ENCODE results near the gene NFASC.

Gene NFASC

DNA sequence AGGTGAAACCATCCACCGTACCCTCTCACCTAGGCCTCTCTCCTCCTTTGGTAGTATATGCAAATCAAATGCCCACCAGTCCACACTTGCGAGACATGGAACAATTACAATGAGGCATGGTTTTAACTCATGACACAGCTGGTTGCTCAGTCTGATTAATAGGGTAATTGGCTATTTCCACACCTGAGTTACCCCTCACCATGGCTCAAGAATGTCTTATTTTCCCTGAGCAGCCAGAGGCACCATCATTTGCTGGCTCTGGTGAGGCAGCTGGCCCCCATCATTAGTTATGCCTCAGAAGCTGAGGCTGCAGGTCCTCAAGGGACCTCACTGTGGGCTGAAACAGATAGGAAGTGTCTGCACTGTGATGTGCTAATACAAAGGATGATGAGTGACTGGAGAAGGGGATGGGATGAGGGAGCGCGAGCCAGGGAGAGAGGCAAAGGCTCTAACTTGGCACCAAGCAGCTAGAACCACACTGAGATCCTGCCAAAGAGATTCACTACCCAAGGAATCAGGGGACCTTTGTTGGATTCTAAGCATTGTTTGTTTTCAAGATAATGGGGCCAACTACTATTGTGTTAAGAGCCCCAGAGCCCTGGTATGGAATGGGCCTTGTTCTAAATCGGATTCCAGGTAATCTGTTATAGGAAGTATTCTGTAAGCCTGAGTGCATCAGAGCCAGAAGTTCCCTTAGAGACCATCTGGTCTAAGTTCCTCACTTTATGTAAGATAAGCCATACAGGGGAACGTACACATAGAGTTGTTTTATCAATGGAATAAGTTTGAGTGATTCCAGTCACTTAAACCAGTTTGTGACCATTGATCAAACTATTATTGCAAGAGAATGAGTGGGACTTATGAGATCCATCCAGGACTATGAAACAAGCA lies 92.3 kb downstream of the NFASC start:
- no peak for DNase-seq

DNA sequence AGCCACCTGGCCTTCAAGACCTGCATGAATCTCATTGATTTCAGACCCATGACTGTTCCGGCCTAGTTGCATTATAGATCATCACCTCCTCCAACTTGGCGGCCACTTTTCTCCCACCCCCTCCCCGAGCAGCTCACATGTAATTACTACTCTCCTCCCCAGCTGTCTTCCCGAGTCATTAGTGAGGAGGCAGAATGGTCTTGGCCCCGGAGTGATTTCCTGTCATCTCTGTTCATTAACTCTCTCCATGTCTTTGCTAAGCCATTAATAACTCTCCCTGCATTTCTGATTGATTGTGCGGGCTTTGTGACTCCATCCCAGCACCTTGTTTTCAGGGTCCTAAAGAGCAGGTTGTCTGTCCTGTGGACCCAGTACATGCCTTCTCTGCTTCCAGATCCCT lies 96.8 kb downstream of the NFASC start:
- DNase-seq = no peak

DNA sequence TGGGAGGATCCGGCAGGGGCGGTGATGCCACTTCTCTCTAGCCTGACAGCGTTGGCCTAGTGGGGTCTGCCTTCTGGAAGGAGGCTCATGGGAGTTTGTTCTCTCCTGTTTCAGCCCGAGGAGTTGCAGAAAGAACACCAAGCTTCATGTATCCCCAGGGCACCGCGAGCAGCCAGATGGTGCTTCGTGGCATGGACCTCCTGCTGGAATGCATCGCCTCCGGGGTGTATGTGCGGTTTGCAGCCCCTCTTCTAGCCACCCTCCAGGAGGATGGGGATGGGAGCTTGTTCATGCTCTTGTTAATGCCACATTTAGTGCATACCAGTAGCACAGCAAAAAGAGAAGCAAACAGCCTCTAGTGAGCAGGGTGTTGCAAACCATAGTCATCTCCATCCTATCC lies 97.5 kb downstream of the NFASC start:
- DNase-seq = no peak

DNA sequence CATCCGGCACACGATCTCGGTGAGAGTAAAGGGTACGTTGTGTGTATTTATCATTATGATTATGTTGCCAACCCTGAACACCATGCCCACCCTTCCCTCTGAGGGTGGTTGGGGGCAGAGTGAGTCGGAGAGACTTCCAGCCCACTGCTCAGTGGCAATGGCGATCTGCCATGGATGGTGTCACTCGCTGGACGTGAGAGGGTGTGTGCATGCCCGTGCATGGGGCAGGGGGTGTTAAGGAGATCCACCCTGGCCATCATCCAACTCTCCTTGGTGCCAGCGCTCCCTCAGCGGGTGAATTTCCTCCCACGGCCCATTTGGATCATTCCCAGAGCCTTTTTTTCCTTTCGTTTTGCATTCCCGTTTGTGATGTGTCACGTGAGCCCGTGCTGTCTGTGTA lies 98.3 kb downstream of the NFASC start:
- no peak for DNase-seq

DNA sequence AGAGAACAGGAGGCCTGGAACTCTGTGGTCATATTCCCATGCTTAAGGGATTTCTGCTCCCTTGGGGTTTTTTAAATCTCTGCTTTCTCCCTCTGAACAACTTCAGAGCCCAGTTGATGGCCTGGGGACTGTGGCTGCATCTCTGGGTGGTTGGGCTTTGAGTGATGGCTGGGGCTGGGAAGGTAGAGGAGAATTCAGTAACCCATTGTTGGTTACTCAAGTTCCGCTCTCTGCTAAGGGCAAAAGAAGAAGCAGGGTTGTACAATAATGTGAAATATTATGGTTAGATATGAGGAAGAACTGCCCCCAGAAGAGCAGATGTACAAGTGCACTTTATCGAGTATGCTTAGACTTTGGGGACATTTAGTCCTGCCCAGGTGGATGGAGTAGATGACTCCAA lies 100.3 kb downstream of the NFASC start:
- DNase-seq = no peak

DNA sequence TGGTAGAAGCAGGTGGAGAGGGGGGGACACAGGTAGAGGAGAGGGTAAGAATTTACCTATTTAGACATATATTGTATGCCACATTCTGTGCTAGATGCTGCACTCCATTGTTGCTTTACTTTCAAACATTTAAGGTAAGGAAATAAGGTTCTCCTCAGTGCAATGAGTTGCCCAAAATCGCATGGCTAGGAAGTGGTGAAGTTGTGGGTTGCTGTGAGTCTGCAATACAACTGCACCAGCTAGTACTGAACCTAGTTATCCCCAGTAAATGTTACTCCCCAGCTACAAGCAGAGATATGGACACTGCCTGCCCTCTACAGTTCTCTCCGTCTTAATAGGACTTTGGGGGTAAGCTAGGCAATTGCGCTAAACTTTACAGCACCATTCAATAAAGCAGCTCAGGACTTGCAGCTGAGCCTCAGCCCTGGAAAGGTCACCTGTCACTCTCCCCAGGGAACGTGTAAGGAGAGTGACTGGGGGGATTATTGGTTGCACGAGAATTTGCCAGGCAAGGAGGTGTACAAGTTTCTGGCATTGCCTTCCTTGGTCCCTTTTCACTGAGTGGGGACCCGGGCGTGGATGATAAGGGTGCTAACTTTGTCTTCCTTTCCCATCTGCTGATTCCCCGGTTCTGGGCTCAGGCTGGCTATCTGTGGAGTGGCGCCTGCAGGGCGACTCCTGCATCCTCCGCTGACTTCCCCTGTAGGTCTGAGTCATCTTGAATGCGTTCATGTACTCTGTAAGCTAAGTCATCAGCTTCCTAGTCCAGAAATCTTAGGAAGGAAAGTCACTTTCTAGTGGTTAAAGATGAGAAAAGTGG lies 101.1 kb downstream of the NFASC start:
- no peak for DNase-seq

DNA sequence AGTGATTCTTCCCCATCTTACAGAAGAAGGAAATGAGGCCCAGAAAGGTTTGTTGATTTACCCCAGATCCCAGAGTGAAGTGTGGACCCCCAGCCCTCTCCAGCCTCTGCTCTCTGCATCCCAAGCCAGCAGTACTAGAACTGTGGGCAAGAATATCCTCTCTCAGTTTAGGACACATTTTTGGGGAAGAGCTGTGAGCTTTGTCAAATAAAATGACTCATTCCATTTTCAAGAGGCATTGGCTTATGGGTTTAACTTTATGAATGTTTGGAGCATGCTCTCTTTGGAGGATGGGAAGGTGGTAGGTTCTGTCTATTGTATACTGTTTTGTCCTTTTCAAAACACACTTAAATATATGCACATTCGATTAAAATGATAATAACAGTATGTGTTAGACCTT lies 101.8 kb downstream of the NFASC start:
- no peak for DNase-seq

DNA sequence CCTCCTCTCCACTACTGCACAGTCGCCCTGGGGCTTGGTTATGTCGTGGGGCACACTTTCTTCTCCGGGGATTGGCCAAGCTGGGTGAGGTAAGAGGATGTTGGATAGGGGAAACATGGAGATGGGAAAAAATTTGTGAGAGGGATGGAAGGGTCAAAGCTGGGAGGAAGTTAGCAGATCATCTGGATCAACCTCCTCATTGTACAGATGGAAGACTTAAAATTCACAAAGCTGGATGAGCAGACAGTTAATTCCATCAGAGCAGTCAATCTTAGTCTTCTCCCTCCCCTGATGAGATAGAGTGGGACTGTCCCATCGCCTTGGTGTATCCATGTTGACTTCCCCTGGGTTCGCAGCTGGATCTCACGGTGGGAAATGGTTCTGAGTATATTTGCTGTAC lies 102.8 kb downstream of the NFASC start:
- no peak for DNase-seq

DNA sequence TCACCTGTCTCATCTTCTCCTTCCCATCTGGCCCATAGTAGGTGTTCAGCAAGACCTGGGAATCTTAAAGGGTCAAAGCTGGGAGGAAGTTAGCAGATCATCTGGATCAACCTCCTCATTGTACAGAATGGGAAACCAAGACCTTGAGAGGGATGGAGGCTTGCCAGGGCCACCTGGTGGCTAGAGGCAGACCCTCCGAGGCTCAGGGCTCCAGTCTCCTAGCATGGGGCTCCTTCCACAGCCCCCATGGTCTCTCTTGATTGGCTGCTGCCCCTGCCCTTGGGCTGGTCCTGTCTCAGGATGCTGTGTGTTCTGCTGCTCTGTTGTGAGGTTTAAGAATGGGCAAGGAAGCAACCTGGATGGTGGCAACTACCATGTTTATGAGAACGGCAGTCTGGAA lies 103.7 kb downstream of the NFASC start:
- no peak for DNase-seq

DNA sequence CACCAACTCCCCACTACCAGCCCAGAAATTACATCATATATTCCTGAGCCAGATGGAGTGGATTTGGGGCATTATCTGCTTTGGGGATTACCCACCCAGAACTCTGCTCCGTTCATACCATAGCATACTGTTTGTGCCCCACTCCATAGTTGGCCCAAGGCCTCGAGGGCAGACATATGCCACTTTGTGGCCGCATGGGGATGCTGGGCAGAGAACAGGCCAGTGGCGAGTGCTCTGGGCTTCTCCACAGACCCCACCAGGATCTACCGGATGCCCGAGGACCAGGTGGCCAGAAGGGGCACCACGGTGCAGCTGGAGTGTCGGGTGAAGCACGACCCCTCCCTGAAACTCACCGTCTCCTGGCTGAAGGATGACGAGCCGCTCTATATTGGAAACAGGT lies 104.4 kb downstream of the NFASC start:
- DNase-seq = no peak

DNA sequence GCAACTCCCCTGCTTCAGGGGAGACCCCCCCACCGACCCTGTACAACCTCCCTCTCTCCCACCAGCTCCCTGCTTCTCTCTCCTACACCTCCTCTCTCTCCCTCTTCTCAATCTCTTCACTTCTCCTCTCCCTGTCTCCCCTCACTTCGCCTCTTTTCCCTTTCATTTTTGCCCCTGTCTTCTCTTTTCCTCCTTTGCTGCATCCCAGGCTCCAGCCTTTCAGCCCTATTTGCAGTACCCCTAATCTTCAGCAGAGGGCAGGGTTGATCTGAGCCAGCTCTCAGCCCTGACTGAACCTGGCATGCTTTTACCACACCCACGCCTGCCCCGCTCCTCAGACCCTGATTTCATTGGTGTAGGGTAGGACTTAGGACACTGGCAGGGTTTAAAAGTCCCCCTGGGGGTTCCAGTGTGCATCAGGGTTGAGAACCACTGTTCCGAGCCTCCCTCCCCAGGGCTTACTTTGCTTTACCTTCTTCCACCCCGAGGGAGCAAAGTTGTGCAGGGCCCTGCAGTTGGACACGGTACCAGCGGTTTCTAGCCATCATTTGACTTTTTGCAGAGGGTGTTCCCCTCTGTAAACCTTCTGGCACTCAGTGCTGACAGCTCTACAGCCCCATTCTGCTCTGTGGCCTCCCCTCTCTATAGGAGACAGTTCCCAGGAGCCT lies 105.0 kb downstream of the NFASC start:
- no peak for DNase-seq

DNA sequence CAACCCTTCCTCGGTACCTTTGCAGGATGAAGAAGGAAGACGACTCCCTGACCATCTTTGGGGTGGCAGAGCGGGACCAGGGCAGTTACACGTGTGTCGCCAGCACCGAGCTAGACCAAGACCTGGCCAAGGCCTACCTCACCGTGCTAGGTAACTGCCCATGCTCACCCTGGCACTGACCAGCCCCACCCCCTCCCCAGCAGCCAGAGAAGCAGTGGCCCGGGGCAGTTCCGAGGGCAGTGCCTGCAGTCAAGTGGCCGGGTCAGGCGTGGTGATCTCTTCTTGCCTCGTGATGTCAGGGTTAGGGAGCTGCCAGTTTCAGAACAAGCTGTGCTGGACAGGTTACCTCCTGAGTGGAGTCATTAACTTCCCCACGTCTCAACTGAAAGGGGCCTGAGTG lies 106.0 kb downstream of the NFASC start:
- no peak for DNase-seq

DNA sequence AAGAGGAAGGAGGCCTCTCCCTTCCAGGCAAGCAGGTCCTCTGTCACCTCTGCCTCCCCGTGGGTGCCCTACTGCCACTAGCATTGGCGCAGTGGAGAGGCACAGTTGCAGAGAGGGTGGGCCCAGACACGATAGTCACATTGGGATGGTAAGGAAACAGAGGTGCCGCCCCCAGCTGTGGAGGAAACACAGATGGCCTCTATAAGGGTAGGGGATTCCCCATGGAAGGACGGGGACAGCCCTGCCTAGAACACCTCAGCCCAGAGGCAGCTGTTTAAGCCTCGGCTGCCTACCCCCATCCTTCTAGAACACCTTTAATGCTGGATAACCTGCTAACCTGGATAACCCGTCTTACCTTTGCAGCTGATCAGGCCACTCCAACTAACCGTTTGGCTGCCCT lies 106.7 kb downstream of the NFASC start:
- no peak for DNase-seq

DNA sequence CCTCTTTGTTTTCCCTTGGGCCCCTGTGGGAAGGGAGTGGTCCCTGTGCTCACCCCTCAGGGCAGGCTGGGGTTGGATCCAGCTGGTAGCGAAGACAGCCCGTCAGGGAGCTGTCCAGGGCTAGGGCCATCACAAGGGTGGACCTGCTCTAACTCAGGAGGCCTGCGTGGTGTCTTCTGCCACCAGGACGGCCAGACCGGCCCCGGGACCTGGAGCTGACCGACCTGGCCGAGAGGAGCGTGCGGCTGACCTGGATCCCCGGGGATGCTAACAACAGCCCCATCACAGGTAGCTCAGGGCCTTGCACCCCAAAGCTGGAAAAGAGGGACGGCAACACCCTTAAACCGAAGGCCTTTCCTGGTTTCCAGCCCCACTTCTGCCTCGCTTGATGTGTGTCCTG lies 108.1 kb downstream of the NFASC start:
- DNase-seq = no peak

DNA sequence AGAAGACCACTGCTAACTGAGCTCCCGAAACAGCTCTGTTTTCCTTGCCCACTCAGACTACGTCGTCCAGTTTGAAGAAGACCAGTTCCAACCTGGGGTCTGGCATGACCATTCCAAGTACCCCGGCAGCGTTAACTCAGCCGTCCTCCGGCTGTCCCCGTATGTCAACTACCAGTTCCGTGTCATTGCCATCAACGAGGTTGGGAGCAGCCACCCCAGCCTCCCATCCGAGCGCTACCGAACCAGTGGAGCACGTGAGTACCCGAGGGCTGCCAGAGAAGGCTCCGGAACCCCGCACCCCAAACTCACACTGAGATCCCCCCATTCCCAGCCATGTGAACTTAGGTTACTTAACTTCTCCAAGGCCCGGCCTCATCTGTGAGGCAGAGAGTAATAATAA lies 108.6 kb downstream of the NFASC start:
- DNase-seq = no peak

DNA sequence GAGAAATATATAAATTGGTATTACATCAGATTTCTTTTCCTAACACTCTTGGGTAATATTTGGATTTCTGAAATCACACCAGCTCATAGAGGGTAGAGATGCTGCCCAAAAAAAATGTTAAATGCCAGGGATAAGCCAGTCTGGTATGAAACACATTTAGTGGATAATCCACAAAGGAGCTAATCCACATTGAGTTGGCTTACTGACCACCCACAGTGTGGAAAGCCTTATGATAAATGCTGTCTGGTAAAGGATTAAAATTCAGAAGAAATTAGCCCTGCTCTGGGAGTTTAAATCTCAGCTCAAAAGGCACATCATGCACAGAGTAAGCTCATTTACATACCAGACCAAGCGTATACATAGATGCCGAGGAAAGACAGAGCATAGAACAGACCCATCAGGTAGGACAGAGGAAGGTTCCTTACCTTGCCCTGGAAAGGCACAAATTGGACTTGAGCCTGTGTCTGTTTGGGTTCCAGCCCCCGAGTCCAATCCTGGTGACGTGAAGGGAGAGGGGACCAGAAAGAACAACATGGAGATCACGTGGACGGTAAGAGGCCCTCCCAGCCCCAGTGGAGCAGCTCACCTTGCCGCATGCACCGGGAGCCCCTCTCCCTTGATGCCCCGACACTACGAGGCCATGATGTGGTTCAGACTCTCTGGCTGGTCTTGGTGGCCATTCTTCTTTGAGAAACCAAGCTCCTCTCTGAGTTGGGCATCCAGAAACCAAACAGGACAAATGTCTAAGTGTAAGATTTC lies 109.4 kb downstream of the NFASC start:
- no peak for DNase-seq

DNA sequence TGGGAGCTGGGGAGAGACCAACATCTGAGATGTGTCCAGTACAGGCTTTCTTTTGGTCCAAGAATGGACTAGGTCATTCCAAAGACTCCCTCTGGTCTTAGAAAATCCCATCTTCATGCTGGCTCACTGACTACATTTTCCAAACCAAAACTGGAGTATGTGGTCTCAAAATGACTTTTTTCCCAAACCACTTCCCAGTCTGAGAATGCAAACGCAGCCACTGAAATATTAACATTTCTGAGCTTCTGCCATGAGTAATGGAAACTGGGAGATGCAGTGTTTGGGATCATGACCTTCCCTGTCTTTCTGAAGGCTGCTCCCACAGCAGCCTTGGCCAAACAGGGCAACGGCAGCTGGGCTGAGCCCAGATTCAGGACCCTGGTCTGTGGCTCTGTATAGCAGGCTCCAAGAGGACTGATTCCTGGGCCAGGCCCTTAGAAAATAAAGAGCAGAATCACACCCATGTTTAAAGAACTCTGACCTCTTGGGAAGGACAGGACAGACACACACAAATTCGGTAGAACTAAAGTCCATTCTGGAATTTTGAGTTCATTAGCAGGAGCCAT lies 110.3 kb downstream of the NFASC start:
- no peak for DNase-seq

DNA sequence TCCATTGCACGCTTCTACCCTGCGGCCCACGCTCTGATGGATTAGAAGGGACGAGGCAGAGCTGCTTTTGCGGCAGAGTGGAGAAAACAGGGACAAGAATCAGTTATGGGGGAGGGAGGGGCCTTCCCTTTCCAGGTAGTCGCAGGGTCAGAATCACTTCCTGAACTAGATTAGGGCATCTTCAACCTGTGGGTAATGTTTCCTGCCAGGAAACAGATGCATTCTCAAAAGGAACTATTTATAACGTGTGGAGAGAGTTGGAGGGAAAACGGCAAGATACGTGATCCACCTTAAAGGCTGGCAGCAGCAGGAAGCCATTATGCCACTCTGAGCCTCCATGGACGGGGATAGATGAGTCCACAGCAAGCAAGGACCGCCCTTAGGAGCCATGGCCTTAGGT lies 112.5 kb downstream of the NFASC start:
- DNase-seq = no peak

DNA sequence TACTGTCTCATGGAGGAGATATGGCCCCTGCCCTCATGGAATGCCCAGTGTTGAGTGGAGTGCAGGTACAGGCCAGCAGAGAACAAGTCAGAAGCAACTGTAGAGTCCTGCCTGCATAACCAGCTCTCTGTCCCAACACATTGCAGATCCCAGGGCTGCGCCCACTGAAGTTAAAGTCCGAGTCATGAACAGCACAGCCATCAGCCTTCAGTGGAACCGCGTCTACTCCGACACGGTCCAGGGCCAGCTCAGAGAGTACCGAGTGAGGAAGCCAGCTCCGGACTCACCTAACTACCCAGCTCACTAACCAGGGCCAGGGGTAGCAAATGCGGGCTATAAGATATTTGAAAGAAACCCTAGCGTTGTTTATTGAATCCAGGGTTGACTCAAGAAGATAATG lies 113.2 kb downstream of the NFASC start:
- DNase-seq = no peak

DNA sequence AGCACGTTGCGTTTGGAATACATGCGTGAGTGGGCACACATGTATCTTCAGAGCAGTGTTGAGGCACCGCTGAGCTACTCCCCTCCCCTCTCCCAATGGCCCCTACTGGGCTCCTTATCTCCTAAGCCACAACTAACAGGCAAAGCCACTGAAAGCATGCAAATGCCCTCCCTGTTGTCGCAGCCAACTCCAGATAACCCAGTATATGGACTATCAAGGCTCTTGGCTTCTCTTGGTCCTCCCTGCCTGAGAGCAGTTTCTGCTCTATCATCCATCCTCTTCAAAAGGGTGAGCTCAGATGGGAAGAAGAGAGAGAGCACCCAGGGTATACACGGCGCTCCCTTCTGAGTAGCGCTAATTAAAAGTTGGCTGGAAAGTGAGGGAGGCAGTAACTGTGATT lies 113.8 kb downstream of the NFASC start:
- DNase-seq = no peak

DNA sequence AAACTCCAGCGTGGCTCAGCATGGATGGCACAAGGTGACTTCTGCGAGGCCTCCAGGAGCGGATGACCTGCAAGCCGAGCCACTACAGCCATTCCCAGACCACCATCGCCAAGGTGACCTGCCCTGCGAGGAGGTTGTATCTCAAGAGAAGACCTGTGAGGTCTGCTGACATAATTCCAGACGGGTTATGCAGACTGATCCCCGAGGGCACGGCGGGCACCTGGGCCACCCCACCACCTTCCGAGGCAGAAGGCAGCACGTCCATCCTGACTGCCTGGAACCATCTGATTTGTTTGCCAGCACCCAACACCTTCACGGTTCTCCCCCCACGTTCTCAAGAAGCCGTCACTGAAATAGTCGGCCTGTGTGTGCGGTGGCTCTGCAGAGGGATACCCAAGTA lies 115.5 kb downstream of the NFASC start:
- no peak for DNase-seq

DNA sequence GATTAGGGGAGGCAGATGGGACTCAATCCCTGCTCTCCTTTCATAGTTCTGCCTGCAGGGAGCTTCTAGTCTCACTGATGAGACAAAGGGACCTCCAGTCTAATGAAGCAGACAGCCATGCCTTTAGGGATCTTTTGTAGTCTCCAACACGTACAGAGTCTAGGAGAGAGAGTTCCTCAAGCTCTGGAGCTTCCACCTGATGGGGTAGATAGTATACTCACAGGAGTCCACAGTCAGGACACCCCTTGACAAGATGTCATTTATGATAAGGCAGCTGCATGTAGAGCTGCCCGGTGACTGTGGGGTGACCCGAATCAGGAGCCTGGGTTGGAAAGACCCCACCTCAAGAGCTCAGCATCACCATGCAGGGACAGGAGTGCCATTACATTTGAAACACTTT lies 117.0 kb downstream of the NFASC start:
- DNase-seq = no peak

DNA sequence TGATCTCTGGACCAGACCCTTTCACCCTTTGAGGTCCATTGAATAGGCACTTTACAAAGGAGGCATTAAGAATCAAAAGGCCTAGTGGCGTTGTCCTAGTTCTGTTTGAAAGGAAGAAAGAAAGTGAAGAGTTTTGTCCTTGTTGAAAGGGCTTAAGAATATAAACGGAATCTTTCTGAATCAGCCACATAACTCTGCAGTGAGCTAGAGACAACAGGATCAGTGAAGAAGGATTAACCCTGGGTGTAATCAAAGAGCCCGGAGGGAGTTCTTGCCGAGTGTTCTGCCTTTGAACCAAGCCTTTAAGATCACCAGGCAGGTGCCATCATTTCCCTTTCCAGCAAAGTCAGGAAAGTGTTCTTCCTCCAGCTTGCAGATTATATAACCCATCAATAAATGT lies 117.5 kb downstream of the NFASC start:
- DNase-seq = no peak
